Heart right ventricle (tissue), 16 donors: ENCODE results near the gene TNS1. TPM values are rescaled to one million over a fixed set of nuclear protein-coding genes. Genes with fewer than 3 reads are reported as not detected.

Experiments
- ATAC-seq, 8 donors: fragments of 200-7000 bp; cut with Tn5 transposase; one replicate each; pipeline ENCODE4 v1.9.1; 2020; ENCODE audit warnings: mild to moderate bottlenecking in 8 of 8, moderate library complexity in 8 of 8, moderate number of reproducible peaks in 1 of 8
- DNase-seq, 2 donors: peaks; one replicate each; pipeline ENCODE4 v3.0.0-alpha.2; 2020
- H3K27ac ChIP-seq, 10 donors: fragments of 200-600 bp; sonication (generic) in 2 of 10; one replicate each; pipeline versions ENCODE4 v1.5.0 to v1.8.0; 2020 to 2022; ENCODE audit warnings: mild to moderate bottlenecking in 3 of 10
- H3K27me3 ChIP-seq, 7 donors: fragments of 200-600 bp; one replicate each; pipeline ENCODE4 v1.8.0; 2021 to 2022; ENCODE audit warnings: mild to moderate bottlenecking in 2 of 7
- H3K36me3 ChIP-seq, 9 donors: fragments of 200-600 bp; sonication (generic) in 1 of 9; one replicate each; pipeline versions ENCODE4 v1.5.0 to v1.8.0; 2020 to 2022; ENCODE audit warnings: mild to moderate bottlenecking in 2 of 9
- H3K4me1 ChIP-seq, 9 donors: fragments of 200-600 bp; sonication (generic) in 1 of 9; one replicate each; pipeline versions ENCODE4 v1.5.0 to v1.8.0; 2020 to 2022; ENCODE audit warnings: mild to moderate bottlenecking in 4 of 9
- H3K4me3 ChIP-seq, 10 donors: fragments of 200-600 bp; sonication (generic) in 2 of 10; one replicate each; pipeline versions ENCODE4 v1.5.0 to v1.8.0; 2020 to 2022; ENCODE audit warnings: mild to moderate bottlenecking in 7 of 10, moderate library complexity in 2 of 10
- H3K9me3 ChIP-seq, 11 donors: fragments of 200-600 bp in 10 of 11; sonication (generic) in 2 of 11; one replicate each; pipeline versions ENCODE4 v1.5.0 to v1.8.0; 2013 to 2022; ENCODE audit warnings: mild to moderate bottlenecking in 2 of 11, control low read depth in 1 of 11, moderate library complexity in 1 of 11
- WGBS, 2 donors: extraction: QIAGEN DNeasy Blood & Tissue Kit; methylation state at CpG; one replicate each; pipeline ENCODE4 v1.1.7; 2013; ENCODE audit warnings: inconsistent platforms in 1 of 2; 5-methylcytosine and 5-hydroxymethylcytosine counted together
- intact Hi-C, 10 donors: fragments of 100-400 bp; cut with DNase I; formaldehyde crosslinking; loops; one replicate each; pipeline versions ENCODE4 v1.11.1 to v1.14.2; 2022
- polyA plus RNA-seq, 2 donors: library from polyadenylated mRNA; stranded (reverse); fragments of 200-250 nt; gene quantifications; one replicate each; pipeline ENCODE4 v1.2.3, GENCODE V29; 2013
- total RNA-seq, 10 donors: library from RNA; stranded (reverse); fragmentation: NEBNext Ultra II Directional in 3 of 10; extraction: Animal tissue kit (Norgen Biotek cat#: 25700) in 3 of 10; gene quantifications; one replicate each; pipeline versions ENCODE4 v1.2.1 to v1.2.4, GENCODE V29; 2021 to 2023
- TF ChIP-seq, protein P1 (sequence below), 9 donors: fragments of 200-600 bp; sonication (generic) in 2 of 9; IDR thresholded peaks; one replicate each; pipeline versions ENCODE4 v1.5.0 to v1.8.0; 2021 to 2022; ENCODE audit warnings: antibody characterized with exemption in 9 of 9, mild to moderate bottlenecking in 5 of 9, moderate library complexity in 1 of 9
- donor health status: Arrhythmogenic right ventricular cardiomyopathy.
- donor health status: ischemic (EF 13 %, LVEDD 7.1; RV severe dilation, severe dysfunction).
- donor health status: healthy with polysubstance abuse.
- donor health status: DM: no; HTN: yes; CAD: no.
- donor health status: DM: no; HTN: no; CAD: no.
- donor health status: ischemic (EF 25% LVEDD 6.9; RV normal size, moderate dysfunction).
- donor health status: ischemic (EF 25% LVEDD 5.7; RV mildly dilated, moderate dysfunction).
- donor health status: healthy.
- donor health status: DM: yes; HTN: yes; CAD: no.
- donor health status: Ischemic cardiomyopathy.
- donor health status: ischemic (EF 35%, LVEDD 5.7; RV mildly dilated, moderate dysfunction).
- donor health status: nonischemic (EF 11% LVEDD 7.7; RV severe dilation, severe dysfunction).
- donor health status: DM: yes; HTN: yes; CAD: no.
- donor health status: PGD.
- donor health status: ischemic (EF 29% LVEDD 5.4; RV normal size, mild dysfunction).
- donor health status: nonischemic (EF 23%, LVEDD 6.1; RV moderate dilation, normal function).

The TNS1 gene
- total and polyA plus RNA-seq, 12 donors = 64.6 to 844 (median 731) TPM

DNA sequence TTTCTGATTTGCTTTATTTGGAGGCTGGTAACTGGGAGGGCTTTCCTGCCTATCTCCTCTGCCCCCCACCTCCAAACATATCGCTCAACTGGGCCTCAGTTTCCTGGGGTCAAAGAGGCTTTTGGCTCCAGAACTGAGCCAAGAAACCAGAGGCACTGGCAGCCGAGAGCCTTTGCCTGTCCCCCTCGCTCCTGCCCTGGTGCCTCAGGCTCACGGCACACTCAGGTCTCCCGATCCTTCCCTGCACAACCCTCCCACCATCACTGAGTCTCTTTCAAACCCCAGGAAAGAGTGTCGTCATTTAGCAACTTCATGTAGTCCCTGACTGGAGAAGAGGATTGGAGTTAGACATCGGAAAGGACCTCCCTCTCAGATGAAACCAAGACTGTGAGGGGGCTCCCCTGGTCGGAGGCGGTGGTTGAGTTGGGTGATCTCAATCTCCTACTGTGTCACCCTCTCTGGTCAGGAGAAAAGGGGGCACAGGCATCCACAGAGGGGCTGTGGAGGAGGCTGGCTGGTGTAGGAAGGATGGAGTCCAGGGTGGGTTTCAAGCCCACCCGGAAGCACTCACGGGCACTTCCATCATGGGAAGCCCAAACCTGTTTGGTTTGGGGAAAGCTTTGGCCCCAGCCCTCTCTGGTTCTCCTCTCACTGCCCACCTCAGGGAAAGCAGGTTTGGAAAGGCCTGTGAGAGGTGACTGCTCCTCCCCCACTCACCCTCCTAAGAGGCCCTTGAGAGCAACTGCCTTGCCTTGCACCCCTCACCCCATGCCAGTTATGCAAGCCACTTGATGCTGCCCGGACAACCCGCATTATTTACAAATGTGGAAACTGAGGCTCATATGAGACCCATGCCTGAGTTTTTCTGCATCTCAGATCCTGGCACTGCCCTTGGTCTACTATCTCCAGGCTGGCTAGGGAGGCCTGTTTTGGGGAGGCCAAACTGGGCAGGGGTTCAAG is 62.3 kb downstream of the TNS1 start:
- peak overlapping the region; percentile 54 to 98 (median 79) for H3K4me3 ChIP-seq
- intact Hi-C loops = loop anchor here in 7 of 10 donors (5.0 to 10.0 kb wide), 7 partner anchors 33 to 148 kb away; no protein-coding TSS in a partner anchor
- DNase-seq (peak in 1 of 2 donors; percentile 42), ATAC-seq (no peak)
- peak overlapping the region; percentile 84 to 99 (median 96) for H3K27ac ChIP-seq
- peaks cover 0 to 16% (median 0%) of the 10 kb centered on the region in 9 donors for H3K36me3 ChIP-seq
- peaks cover 50 to 92% (median 84%) of the 10 kb centered on the region in 9 donors for H3K4me1 ChIP-seq
- 30 to 36% methylated on average over 13 of the region's 13 CpGs for WGBS, 2 donors
- H3K9me3 ChIP-seq = no peaks in the 10 kb centered on the region
- TF ChIP-seq, protein P1, sequence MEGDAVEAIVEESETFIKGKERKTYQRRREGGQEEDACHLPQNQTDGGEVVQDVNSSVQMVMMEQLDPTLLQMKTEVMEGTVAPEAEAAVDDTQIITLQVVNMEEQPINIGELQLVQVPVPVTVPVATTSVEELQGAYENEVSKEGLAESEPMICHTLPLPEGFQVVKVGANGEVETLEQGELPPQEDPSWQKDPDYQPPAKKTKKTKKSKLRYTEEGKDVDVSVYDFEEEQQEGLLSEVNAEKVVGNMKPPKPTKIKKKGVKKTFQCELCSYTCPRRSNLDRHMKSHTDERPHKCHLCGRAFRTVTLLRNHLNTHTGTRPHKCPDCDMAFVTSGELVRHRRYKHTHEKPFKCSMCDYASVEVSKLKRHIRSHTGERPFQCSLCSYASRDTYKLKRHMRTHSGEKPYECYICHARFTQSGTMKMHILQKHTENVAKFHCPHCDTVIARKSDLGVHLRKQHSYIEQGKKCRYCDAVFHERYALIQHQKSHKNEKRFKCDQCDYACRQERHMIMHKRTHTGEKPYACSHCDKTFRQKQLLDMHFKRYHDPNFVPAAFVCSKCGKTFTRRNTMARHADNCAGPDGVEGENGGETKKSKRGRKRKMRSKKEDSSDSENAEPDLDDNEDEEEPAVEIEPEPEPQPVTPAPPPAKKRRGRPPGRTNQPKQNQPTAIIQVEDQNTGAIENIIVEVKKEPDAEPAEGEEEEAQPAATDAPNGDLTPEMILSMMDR (IDR thresholded peaks at IDR 0.05) = no peak
- H3K27me3 ChIP-seq = no peaks in the 10 kb centered on the region

GRCh38 chr2:217939629-217940245 is 63.1 kb downstream of the TNS1 start:
- H3K9me3 ChIP-seq = no peaks in the 10 kb centered on the region
- intact Hi-C loops = loop anchor here (2.0 to 10.0 kb wide), 9 partner anchors 32 to 147 kb away; no protein-coding TSS in a partner anchor
- H3K36me3 ChIP-seq = peaks cover 0 to 16% (median 0%) of the 10 kb centered on the region in 9 donors
- ATAC-seq (peak in 6 of 8 donors; percentile 1 to 8 (median 6)), DNase-seq (peak in 1 of 2 donors; percentile 61)
- whole genome bisulfite sequencing, 2 donors = 27 to 44% methylated on average over 7 of the region's 7 CpGs
- H3K27ac ChIP-seq = peak overlapping the region; percentile 84 to 99 (median 96)
- H3K4me3 ChIP-seq = peak overlapping the region; percentile 54 to 98 (median 79)
- H3K4me1 ChIP-seq = peaks cover 57 to 94% (median 86%) of the 10 kb centered on the region in 9 donors
- no peaks in the 10 kb centered on the region for H3K27me3 ChIP-seq
- TF ChIP-seq, protein P1 (IDR thresholded peaks at IDR 0.05) = no peak

GRCh38 chr2:217939220-217939619 is 63.6 kb downstream of the TNS1 start:
- peaks cover 0 to 16% (median 0%) of the 10 kb centered on the region in 9 donors for H3K36me3 ChIP-seq
- ATAC-seq (no peak), DNase-seq (no peak)
- intact Hi-C loops = loop anchor here in 6 of 10 donors (2.0 to 10.0 kb wide), 3 partner anchors 36 to 54 kb away; no protein-coding TSS in a partner anchor
- H3K4me1 ChIP-seq = peaks cover 60 to 94% (median 86%) of the 10 kb centered on the region in 9 donors
- TF ChIP-seq, protein P1 (IDR thresholded peaks at IDR 0.05) = no peak
- no peaks in the 10 kb centered on the region for H3K27me3 ChIP-seq
- WGBS, 2 donors = 71 to 77% methylated on average over 3 of the region's 3 CpGs
- peak overlapping the region in 9 of 10 donors; percentile 54 to 98 (median 77) for H3K4me3 ChIP-seq
- no peaks in the 10 kb centered on the region for H3K9me3 ChIP-seq
- H3K27ac ChIP-seq = peak overlapping the region; percentile 84 to 99 (median 96)

DNA sequence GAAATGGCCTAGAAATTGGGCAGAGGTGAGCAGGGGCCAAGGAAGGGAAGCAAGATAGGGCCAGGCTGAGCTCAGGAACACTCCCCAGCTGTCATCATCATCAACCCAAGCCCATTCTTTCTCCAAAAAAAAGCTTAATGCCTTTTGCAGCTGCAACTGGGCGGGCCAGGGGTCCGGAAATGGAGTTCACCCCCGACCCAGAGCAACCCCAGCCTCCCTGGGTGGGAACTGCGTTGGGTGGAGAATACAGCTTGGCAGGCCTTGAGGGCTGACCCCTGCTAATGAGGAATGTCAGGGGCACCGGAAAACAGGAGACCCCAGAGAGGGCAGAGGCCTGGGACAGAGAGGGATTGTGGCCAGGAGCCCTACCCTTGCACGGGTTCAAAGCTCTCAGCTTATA is 64.8 kb downstream of the TNS1 start:
- Histone ChIP-seq H3K4me3 (peak overlapping the region in 9 of 10 donors; percentile 18 to 98 (median 77)), H3K4me1 (peaks cover 68 to 95% (median 92%) of the 10 kb centered on the region in 9 donors), H3K27ac (peak overlapping the region; percentile 84 to 99 (median 96)), H3K9me3 (no peaks in the 10 kb centered on the region), H3K36me3 (peaks cover 0 to 16% (median 0%) of the 10 kb centered on the region in 9 donors), H3K27me3 (no peaks in the 10 kb centered on the region)
- TF ChIP-seq, protein P1 (IDR thresholded peaks at IDR 0.05) = no peak
- peak in 6 of 8 donors; percentile 0 to 22 (median 4) for ATAC-seq
- WGBS, 2 donors = 29 to 35% methylated on average over 6 of the region's 6 CpGs
- DNase-seq = peak in 1 of 2 donors; percentile 69
- intact Hi-C loops = loop anchor here in 6 of 10 donors (2.0 to 10.0 kb wide), 3 partner anchors 35 to 53 kb away; no protein-coding TSS in a partner anchor
